Endodermal cell (in vitro differentiated cells): ENCODE data around the gene C5orf34. TPM values are rescaled to one million over a fixed set of nuclear protein-coding genes. Genes with fewer than 3 reads are reported as not detected.

ENCODE experiments used
- DNase-seq: peaks from one replicate; pipeline ENCODE4 v3.0.0-alpha.2; 2017
- H3K27ac ChIP-seq: 2 replicates; pipeline ENCODE4 v1.5.1; 2013; ENCODE audit warnings: mild to moderate bottlenecking, low read depth, low read length, moderate library complexity
- H3K27me3 ChIP-seq: 2 replicates; pipeline ENCODE4 v1.6.1; 2013; ENCODE audit warnings: mild to moderate bottlenecking, low read length, moderate library complexity; ENCODE audit not compliant: insufficient read depth, control insufficient read depth, poor library complexity, severe bottlenecking
- H3K36me3 ChIP-seq: 2 replicates; pipeline ENCODE4 v1.7.0; 2013; ENCODE audit warnings: mild to moderate bottlenecking, low read length, moderate library complexity; ENCODE audit not compliant: control insufficient read depth, insufficient read depth
- H3K4me1 ChIP-seq: one replicate; pipeline ENCODE4 v1.7.0; 2013; ENCODE audit warnings: low read length; ENCODE audit not compliant: control insufficient read depth, insufficient read depth
- H3K4me3 ChIP-seq: 2 replicates; pipeline ENCODE4 v1.5.1; 2013; ENCODE audit warnings: mild to moderate bottlenecking, low read length, moderate library complexity
- H3K9ac ChIP-seq: 2 replicates; pipeline ENCODE4 v1.6.1; 2013; ENCODE audit warnings: mild to moderate bottlenecking, low read length, moderate library complexity; ENCODE audit not compliant: poor library complexity, severe bottlenecking; ENCODE audit errors: extremely low read depth
- H3K9me3 ChIP-seq: 2 replicates; pipeline ENCODE4 v1.6.1; 2013; ENCODE audit warnings: mild to moderate bottlenecking, low read length, moderate library complexity; ENCODE audit not compliant: control insufficient read depth
- H3K27ac Mint-ChIP-seq: 2 replicates; pipeline ENCODE4 v1.8.0; 2020; ENCODE audit warnings: mixed read lengths
- H3K27me3 Mint-ChIP-seq: 2 replicates; pipeline ENCODE4 v1.8.0; 2021; ENCODE audit warnings: mild to moderate bottlenecking, mixed read lengths; ENCODE audit not compliant: insufficient read depth
- H3K36me3 Mint-ChIP-seq: 2 replicates; pipeline ENCODE4 v1.8.0; 2020; ENCODE audit warnings: low read depth, mixed read lengths
- H3K4me1 Mint-ChIP-seq: 2 replicates; pipeline ENCODE4 v1.8.0; 2020; ENCODE audit warnings: mixed read lengths
- H3K4me3 Mint-ChIP-seq: 2 replicates; pipeline ENCODE4 v1.8.0; 2020; ENCODE audit warnings: mild to moderate bottlenecking, moderate library complexity, mixed read lengths
- H3K9me3 Mint-ChIP-seq: 2 replicates; pipeline ENCODE4 v1.8.0; 2020; ENCODE audit warnings: mild to moderate bottlenecking, mixed read lengths
- CTCF ChIP-seq: fragments of 200-600 bp; sonication (generic); conservative IDR thresholded peaks from 2 replicates; pipeline ENCODE4 v1.5.0; 2021; ENCODE audit warnings: antibody characterized with exemption, mild to moderate bottlenecking
- WGBS, 2 experiments: methylation state at CpG; one replicate each; pipeline versions ENCODE4 v1.1.5 to v1.1.7; 2013; ENCODE audit warnings: missing lambda C conversion rate in 2 of 2, mixed read lengths in 1 of 2; ENCODE audit not compliant: insufficient coverage in 1 of 2, insufficient read length in 1 of 2; 5-methylcytosine and 5-hydroxymethylcytosine counted together
- total RNA-seq, 2 donors: library from RNA; stranded (reverse); fragmentation: NEBNext Ultra II Directional in 1 of 2; extraction: Animal tissue kit (Norgen Biotek cat#: 25700) in 1 of 2; gene quantifications; 2 replicates in 1 of 2; 3 replicates in 1 of 2; pipeline ENCODE4 v1.2.1, GENCODE V29; 2021

The C5orf34 gene
- total RNA-seq, 2 donors from 2014 or later: 7.4 to 13.0 TPM

- Histone ChIP-seq H3K27me3 (no peaks in the 10 kb centered on the region), H3K27ac (no peak overlapping the region), H3K36me3 (peaks cover 10% of the 10 kb centered on the region), H3K9ac (no peak overlapping the region), H3K9me3 (no peaks in the 10 kb centered on the region), H3K4me1 (no peaks in the 10 kb centered on the region), H3K4me3 (no peak overlapping the region)
- peak; percentile 52 for TF ChIP-seq CTCF
- no peaks in the 10 kb centered on the region for H3K9me3 Mint-ChIP-seq
- 86 to 90% methylated on average over 3 to 5 of the region's 5 CpGs for WGBS, 2 experiments
- no peak overlapping the region for H3K4me3 Mint-ChIP-seq
- H3K36me3 Mint-ChIP-seq: no peaks in the 10 kb centered on the region
- no peak overlapping the region for H3K27ac Mint-ChIP-seq
- H3K27me3 Mint-ChIP-seq: no peaks in the 10 kb centered on the region
- H3K4me1 Mint-ChIP-seq: peaks cover 3% of the 10 kb centered on the region
- DNase-seq: no peak
Observed at GRCh38 chr5:43497311-43498104, 17.4 kb downstream of the C5orf34 start.

- no peak overlapping the region for H3K4me3 Mint-ChIP-seq
- Histone ChIP-seq H3K27me3 (no peaks in the 10 kb centered on the region), H3K9ac (no peak overlapping the region), H3K36me3 (peaks cover 37% of the 10 kb centered on the region), H3K27ac (no peak overlapping the region), H3K9me3 (no peaks in the 10 kb centered on the region), H3K4me3 (no peak overlapping the region), H3K4me1 (no peaks in the 10 kb centered on the region)
- H3K36me3 Mint-ChIP-seq: no peaks in the 10 kb centered on the region
- no peak for TF ChIP-seq CTCF
- no peaks in the 10 kb centered on the region for H3K4me1 Mint-ChIP-seq
- no peak for DNase-seq
- no peaks in the 10 kb centered on the region for H3K27me3 Mint-ChIP-seq
- no peak overlapping the region for H3K27ac Mint-ChIP-seq
- WGBS, 2 experiments: 100% methylated on average over 1 of the region's 1 CpG; no CpG with 5 or more reads in 1 of the 2 experiments
- H3K9me3 Mint-ChIP-seq: no peaks in the 10 kb centered on the region
Observed at GRCh38 chr5:43491326-43491725, 23.6 kb downstream of the C5orf34 start.

DNA sequence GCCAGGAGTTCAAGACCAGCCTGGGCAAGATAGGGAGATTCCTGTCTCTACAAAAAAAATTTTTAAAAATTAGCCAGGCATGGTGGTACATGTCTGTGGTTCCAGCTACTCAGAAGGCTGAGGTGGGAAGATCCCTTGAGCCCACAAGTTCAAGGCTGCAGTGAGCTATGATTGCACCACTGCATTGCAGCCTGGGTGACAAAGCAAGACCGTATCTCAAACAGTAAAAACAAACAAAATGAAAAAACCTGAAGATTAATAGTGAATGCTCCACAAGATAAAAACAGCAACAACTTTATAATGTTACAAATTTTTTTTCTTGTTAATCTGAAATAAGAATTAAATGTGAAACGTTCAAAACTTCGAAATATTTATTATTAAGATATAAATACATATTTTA, 28.6 kb downstream of the C5orf34 start:
- no peaks in the 10 kb centered on the region for H3K27me3 ChIP-seq
- no peak for DNase-seq
- 75% methylated on average over 1 of the region's 3 CpGs; no CpG with 5 or more reads in 1 of the 2 experiments for WGBS, 2 experiments
- H3K9ac ChIP-seq: no peak overlapping the region
- Mint-ChIP-seq H3K36me3 (peaks cover 2% of the 10 kb centered on the region), H3K9me3 (no peaks in the 10 kb centered on the region), H3K4me3 (no peak overlapping the region), H3K27ac (no peak overlapping the region), H3K4me1 (peaks cover 9% of the 10 kb centered on the region), H3K27me3 (no peaks in the 10 kb centered on the region)
- no peak overlapping the region for H3K4me3 ChIP-seq
- H3K36me3 ChIP-seq: peaks cover 27% of the 10 kb centered on the region
- TF ChIP-seq CTCF: no peak
- no peaks in the 10 kb centered on the region for H3K9me3 ChIP-seq
- no peak overlapping the region for H3K27ac ChIP-seq
- no peaks in the 10 kb centered on the region for H3K4me1 ChIP-seq
